WI38 (cell line): ENCODE measurements around the gene ZBTB7A.

Source experiments
- H3K4me3 ChIP-seq: 2 replicates; pipeline ENCODE4 v1.5.1; 2011; ENCODE audit warnings: low read depth, mild to moderate bottlenecking, control low read depth, low read length
- CTCF ChIP-seq: IDR thresholded peaks from 2 replicates; pipeline ENCODE4 v1.5.1; 2012; ENCODE audit warnings: low read depth, mild to moderate bottlenecking, control low read depth, low read length

The ZBTB7A gene

GRCh38 chr19:4052993-4053422 lies 13.7 kb downstream of the ZBTB7A start:
- no peak for TF ChIP-seq CTCF
- no peak overlapping the region for H3K4me3 ChIP-seq

- no peak overlapping the region for H3K4me3 ChIP-seq
- no peak for TF ChIP-seq CTCF
These were observed 14.3 kb downstream of the ZBTB7A start for GRCh38 chr19:4052114-4052992.

- no peak for TF ChIP-seq CTCF
- H3K4me3 ChIP-seq: no peak overlapping the region
These were observed 15.3 kb downstream of the ZBTB7A start for GRCh38 chr19:4051175-4052101.

- H3K4me3 ChIP-seq: no peak overlapping the region
- TF ChIP-seq CTCF: no peak
These were observed 17.3 kb downstream of the ZBTB7A start for GRCh38 chr19:4049432-4049831.

- no peak for TF ChIP-seq CTCF
- H3K4me3 ChIP-seq: no peak overlapping the region
These were observed 19.6 kb downstream of the ZBTB7A start for GRCh38 chr19:4046946-4047683.

GRCh38 chr19:4046362-4046691 lies 20.4 kb downstream of the ZBTB7A start:
- no peak overlapping the region for H3K4me3 ChIP-seq
- TF ChIP-seq CTCF: no peak
